ENCODE results near the gene EIF3B. TPM values are rescaled to one million over a fixed set of nuclear protein-coding genes. Genes with fewer than 3 reads are reported as not detected.
A peak's percentile ranks its signal among the peaks of the same experiment; 100 is the strongest.

Gene EIF3B
- total and polyA plus RNA-seq, 9 of the 15 experiments (the other 6 are each of a cell fraction or from before 2014, with no cell fraction given): 25.9 to 494 (median 357) TPM

DNA sequence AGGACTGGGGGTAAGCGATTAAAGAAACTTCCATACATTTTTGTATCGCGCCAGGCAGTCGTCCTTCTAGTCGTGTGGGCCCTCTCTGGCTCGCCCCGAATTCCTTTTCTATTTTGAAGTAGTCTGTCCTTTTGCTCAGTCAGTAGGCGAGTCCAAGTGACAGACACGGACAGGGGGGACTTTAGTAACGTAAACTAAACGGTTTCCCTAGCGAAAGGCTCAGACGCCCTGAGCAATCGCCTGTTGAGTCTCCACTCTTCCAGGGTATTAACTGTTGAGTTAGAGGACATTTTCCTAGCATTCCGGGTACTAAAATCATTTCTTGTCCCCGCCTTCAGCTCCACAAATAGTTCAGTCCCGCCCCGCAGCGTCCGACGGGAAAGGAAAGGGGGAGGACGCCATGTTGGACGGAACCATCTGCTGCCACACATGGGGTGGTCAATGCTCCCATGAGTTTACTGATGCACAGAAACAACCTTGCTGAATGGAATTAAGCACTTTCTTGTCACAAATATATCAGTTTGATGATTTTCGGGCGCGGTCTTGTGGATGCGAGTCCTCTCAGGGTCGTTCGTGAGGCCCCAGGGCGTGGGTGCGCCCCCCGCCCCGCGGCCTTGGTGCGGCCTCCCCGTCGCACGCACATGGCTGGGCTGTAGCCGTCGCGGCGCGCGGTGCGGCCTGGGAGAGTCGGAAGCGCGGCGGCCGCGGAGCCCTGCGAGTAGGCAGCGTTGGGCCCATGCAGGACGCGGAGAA is at the start of gene EIF3B (continued):
- TF ChIP-seq, protein P1, sequence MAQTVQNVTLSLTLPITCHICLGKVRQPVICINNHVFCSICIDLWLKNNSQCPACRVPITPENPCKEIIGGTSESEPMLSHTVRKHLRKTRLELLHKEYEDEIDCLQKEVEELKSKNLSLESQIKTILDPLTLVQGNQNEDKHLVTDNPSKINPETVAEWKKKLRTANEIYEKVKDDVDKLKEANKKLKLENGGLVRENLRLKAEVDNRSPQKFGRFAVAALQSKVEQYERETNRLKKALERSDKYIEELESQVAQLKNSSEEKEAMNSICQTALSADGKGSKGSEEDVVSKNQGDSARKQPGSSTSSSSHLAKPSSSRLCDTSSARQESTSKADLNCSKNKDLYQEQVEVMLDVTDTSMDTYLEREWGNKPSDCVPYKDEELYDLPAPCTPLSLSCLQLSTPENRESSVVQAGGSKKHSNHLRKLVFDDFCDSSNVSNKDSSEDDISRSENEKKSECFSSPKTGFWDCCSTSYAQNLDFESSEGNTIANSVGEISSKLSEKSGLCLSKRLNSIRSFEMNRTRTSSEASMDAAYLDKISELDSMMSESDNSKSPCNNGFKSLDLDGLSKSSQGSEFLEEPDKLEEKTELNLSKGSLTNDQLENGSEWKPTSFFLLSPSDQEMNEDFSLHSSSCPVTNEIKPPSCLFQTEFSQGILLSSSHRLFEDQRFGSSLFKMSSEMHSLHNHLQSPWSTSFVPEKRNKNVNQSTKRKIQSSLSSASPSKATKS (CRISPR knock-in tag; IDR thresholded peaks at IDR 0.05): no peak
- TF ChIP-seq EP300 (IDR thresholded peaks at IDR 0.05; ENCODE audit: low read length) (no peak), FOXK2 (conservative IDR thresholded peaks at IDR 0.05 in 1 of 2, IDR thresholded peaks at IDR 0.05 in 1 of 2; ENCODE audit: low read depth in 2 of 2) (peak; percentile 79 to 100), NCOA4 (IDR thresholded peaks at IDR 0.05; ENCODE audit: partially characterized antibody) (no peak), NCOR1 (IDR thresholded peaks at IDR 0.05) (peak; percentile 22; the same call in 1 of the 2 replicates), PTBP1 (IDR thresholded peaks at IDR 0.05; ENCODE audit: low read depth, low read length) (no peak), IRF2 (CRISPR knock-in tag; IDR thresholded peaks at IDR 0.05) (no peak), ETS2 (tag; IDR thresholded peaks at IDR 0.05; ENCODE audit: borderline replicate concordance, poor library complexity, severe bottlenecking) (no peak), ZNF589 (CRISPR knock-in tag; IDR thresholded peaks at IDR 0.05; ENCODE audit: low read depth) (peak; percentile 5), CTBP1 (IDR thresholded peaks at IDR 0.05; ENCODE audit: borderline replicate concordance) (peak; percentile 44), TEAD4 (IDR thresholded peaks at IDR 0.05; ENCODE audit: low read length) (no peak; the same call in 1 of the 2 replicates), TEAD4 (CRISPR knock-in tag; IDR thresholded peaks at IDR 0.05; ENCODE audit: borderline replicate concordance) (no peak), SRSF9 (IDR thresholded peaks at IDR 0.05; ENCODE audit: borderline replicate concordance, low read depth, low read length) (no peak)
- TF ChIP-seq, protein P2, sequence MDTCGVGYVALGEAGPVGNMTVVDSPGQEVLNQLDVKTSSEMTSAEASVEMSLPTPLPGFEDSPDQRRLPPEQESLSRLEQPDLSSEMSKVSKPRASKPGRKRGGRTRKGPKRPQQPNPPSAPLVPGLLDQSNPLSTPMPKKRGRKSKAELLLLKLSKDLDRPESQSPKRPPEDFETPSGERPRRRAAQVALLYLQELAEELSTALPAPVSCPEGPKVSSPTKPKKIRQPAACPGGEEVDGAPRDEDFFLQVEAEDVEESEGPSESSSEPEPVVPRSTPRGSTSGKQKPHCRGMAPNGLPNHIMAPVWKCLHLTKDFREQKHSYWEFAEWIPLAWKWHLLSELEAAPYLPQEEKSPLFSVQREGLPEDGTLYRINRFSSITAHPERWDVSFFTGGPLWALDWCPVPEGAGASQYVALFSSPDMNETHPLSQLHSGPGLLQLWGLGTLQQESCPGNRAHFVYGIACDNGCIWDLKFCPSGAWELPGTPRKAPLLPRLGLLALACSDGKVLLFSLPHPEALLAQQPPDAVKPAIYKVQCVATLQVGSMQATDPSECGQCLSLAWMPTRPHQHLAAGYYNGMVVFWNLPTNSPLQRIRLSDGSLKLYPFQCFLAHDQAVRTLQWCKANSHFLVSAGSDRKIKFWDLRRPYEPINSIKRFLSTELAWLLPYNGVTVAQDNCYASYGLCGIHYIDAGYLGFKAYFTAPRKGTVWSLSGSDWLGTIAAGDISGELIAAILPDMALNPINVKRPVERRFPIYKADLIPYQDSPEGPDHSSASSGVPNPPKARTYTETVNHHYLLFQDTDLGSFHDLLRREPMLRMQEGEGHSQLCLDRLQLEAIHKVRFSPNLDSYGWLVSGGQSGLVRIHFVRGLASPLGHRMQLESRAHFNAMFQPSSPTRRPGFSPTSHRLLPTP (IDR thresholded peaks at IDR 0.05; ENCODE audit: borderline replicate concordance, extremely low read depth, insufficient read length): no peak
- TF ChIP-seq, protein P3, sequence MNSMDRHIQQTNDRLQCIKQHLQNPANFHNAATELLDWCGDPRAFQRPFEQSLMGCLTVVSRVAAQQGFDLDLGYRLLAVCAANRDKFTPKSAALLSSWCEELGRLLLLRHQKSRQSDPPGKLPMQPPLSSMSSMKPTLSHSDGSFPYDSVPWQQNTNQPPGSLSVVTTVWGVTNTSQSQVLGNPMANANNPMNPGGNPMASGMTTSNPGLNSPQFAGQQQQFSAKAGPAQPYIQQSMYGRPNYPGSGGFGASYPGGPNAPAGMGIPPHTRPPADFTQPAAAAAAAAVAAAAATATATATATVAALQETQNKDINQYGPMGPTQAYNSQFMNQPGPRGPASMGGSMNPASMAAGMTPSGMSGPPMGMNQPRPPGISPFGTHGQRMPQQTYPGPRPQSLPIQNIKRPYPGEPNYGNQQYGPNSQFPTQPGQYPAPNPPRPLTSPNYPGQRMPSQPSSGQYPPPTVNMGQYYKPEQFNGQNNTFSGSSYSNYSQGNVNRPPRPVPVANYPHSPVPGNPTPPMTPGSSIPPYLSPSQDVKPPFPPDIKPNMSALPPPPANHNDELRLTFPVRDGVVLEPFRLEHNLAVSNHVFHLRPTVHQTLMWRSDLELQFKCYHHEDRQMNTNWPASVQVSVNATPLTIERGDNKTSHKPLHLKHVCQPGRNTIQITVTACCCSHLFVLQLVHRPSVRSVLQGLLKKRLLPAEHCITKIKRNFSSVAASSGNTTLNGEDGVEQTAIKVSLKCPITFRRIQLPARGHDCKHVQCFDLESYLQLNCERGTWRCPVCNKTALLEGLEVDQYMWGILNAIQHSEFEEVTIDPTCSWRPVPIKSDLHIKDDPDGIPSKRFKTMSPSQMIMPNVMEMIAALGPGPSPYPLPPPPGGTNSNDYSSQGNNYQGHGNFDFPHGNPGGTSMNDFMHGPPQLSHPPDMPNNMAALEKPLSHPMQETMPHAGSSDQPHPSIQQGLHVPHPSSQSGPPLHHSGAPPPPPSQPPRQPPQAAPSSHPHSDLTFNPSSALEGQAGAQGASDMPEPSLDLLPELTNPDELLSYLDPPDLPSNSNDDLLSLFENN (IDR thresholded peaks at IDR 0.05; ENCODE audit: low read depth in 2 of 2, low read length in 2 of 2): no peak; a peak in 1 of 4 replicates
- TF ChIP-seq, protein P4, sequence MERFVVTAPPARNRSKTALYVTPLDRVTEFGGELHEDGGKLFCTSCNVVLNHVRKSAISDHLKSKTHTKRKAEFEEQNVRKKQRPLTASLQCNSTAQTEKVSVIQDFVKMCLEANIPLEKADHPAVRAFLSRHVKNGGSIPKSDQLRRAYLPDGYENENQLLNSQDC (CRISPR knock-in tag; IDR thresholded peaks at IDR 0.05): no peak; the same call in 1 of the 2 replicates

Measured in K562 (cell line).